ENCODE data around the gene PRMT7.
"Not testable (repeated sequence)": the region's sequence is repeated elsewhere in the genome, so short reads cannot be mapped to it uniquely, and the experiment has no call there.

The PRMT7 gene

DNA sequence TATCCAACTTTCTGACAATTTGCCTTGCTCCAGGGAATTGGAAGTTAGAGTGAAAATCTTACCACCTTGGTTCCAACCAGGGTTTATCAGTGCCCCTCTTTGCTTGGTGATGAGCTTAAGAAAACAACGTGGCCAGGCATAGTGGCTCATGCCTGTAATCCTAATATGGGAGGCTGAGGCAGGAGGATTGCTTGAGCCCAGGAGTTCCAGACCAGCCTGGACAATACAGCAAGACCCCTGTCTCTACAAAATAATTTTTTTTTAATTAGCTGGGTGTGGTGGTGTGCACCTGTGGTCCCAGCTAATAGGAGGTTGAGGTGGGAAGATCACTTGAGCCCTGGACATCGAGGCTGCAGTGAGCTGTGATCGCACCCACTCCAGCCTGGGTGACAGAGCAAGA, 25.1 kb upstream of the PRMT7 start:
- Mint-ChIP-seq H3K27me3 (ENCODE audit: low read depth, poor library complexity) (peaks cover 6% of the 10 kb centered on the region), H3K4me3 (no peak overlapping the region), H3K9me3 (no peaks in the 10 kb centered on the region), H3K27ac (no peak overlapping the region), H3K36me3 (ENCODE audit: low read depth) (peaks cover 18% of the 10 kb centered on the region), H3K4me1 (peaks cover 53% of the 10 kb centered on the region)
- no peak for DNase-seq
- TF ChIP-seq, protein P1, sequence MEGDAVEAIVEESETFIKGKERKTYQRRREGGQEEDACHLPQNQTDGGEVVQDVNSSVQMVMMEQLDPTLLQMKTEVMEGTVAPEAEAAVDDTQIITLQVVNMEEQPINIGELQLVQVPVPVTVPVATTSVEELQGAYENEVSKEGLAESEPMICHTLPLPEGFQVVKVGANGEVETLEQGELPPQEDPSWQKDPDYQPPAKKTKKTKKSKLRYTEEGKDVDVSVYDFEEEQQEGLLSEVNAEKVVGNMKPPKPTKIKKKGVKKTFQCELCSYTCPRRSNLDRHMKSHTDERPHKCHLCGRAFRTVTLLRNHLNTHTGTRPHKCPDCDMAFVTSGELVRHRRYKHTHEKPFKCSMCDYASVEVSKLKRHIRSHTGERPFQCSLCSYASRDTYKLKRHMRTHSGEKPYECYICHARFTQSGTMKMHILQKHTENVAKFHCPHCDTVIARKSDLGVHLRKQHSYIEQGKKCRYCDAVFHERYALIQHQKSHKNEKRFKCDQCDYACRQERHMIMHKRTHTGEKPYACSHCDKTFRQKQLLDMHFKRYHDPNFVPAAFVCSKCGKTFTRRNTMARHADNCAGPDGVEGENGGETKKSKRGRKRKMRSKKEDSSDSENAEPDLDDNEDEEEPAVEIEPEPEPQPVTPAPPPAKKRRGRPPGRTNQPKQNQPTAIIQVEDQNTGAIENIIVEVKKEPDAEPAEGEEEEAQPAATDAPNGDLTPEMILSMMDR (IDR thresholded peaks at IDR 0.05) = no peak

- Mint-ChIP-seq H3K4me3 (no peak overlapping the region), H3K4me1 (peaks cover 45% of the 10 kb centered on the region), H3K36me3 (ENCODE audit: low read depth) (peaks cover 25% of the 10 kb centered on the region), H3K27ac (peak overlapping the region; percentile 77), H3K9me3 (no peaks in the 10 kb centered on the region), H3K27me3 (ENCODE audit: low read depth, poor library complexity) (peaks cover 6% of the 10 kb centered on the region)
- TF ChIP-seq, protein P1 (IDR thresholded peaks at IDR 0.05) = no peak
- DNase-seq = no peak
Measured at GRCh38 chr16:68286153-68287074, 24.4 kb upstream of the PRMT7 start.

DNA sequence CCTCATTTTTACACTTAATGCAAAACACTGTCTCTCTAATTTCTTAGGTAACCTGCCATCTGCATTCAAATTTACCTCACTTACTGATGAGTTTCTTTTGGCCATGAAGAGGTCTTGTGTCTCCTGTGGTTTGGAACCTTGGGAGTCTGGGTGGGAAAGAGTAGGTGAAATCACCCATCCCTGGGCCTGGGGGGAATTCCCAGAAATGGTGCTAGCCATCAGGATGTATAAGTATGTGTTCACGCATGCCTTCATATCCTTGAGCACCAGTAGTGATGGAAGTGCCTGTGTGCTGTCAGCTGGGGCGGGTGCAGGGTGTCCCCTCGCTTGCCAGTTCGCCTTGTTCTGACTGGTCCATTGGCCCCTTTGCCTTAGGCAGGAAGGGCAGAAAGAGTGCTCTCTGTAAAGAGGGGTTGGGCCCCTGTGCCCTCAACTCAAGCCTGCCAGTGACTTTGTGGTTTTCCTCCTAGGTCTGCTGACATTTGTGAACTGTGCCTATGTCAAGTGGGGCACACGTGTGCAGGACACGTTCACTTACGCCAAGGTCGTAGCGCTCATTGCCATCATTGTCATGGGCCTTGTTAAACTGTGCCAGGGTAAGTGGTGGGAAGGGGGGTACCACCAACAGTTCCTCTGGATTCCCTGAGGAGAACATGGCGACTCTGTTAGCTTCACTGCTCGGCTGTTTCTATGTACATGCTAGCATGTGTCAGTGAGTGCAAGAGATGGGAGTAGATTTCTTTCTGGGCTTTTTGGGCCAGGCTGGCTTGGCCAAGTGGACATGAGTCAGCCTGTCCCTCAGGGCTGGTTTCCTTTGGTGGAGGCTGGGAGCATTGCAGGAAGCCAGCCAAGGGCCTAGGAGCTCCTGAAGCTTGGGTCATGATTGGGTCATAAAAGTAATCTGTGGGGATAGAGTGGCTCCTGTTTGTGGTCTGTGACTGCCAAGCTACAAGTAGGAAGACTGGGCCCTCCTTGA, 23.3 kb upstream of the PRMT7 start:
- no peak for DNase-seq
- Mint-ChIP-seq H3K9me3 (no peaks in the 10 kb centered on the region), H3K36me3 (ENCODE audit: low read depth) (peaks cover 32% of the 10 kb centered on the region), H3K4me1 (peaks cover 34% of the 10 kb centered on the region), H3K4me3 (no peak overlapping the region), H3K27ac (no peak overlapping the region), H3K27me3 (ENCODE audit: low read depth, poor library complexity) (peaks cover 6% of the 10 kb centered on the region)
- TF ChIP-seq, protein P1 (IDR thresholded peaks at IDR 0.05) = no peak

- Mint-ChIP-seq H3K36me3 (ENCODE audit: low read depth) (peaks cover 36% of the 10 kb centered on the region), H3K9me3 (no peaks in the 10 kb centered on the region), H3K27ac (no peak overlapping the region), H3K4me1 (peaks cover 27% of the 10 kb centered on the region), H3K4me3 (no peak overlapping the region), H3K27me3 (ENCODE audit: low read depth, poor library complexity) (peaks cover 6% of the 10 kb centered on the region)
- no peak for DNase-seq
- TF ChIP-seq, protein P1 (IDR thresholded peaks at IDR 0.05) = no peak
Measured at GRCh38 chr16:68288252-68288650, 22.6 kb upstream of the PRMT7 start.

DNA sequence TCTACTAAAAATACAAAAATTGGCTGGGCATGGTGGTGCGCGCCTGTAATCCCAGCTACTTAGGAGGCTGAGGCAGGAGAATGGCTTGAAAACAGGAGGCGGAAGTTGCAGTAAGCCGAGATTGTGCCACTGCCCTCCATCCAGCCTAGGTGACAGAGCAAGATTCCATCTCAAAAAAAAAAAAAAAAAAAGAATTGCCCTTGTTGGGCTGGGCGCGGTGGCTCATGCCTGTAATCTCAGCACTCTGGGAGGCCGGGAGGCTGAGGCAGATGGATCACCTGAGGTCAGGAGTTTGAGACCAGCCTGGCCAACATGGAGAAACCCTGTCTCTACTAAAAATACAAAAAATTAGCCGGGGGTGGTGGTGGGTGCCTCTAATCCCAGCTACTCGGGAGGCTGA, 22.0 kb upstream of the PRMT7 start:
- H3K9me3 Mint-ChIP-seq; H3K27ac Mint-ChIP-seq; H3K27me3 Mint-ChIP-seq (ENCODE audit: low read depth, poor library complexity); DNase-seq; H3K4me3 Mint-ChIP-seq: not testable (repeated sequence)
- Mint-ChIP-seq H3K36me3 (ENCODE audit: low read depth) (peaks cover 36% of the 10 kb centered on the region), H3K4me1 (peaks cover 22% of the 10 kb centered on the region)

DNA sequence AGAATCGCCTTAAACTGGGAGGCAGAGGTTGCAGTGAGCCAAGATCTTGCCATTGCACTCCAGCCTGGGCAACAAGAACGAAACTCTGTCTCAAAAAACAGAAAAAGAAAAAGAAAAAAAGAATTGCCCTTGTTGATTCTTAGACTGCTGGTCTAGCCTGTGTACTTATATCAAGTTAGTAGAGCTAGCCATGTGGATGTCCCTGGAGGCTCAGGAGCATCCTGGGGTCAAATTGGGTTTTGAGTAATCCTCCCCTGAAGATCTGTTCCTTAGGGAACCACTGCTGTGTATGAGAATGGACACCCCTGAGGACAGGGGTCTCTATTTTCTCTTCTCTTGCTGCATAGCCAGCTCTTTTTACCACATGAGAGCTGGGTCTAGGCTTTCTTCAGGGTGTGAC, 21.6 kb upstream of the PRMT7 start:
- Mint-ChIP-seq H3K27ac (no peak overlapping the region), H3K4me1 (peaks cover 18% of the 10 kb centered on the region), H3K4me3 (no peak overlapping the region), H3K27me3 (ENCODE audit: low read depth, poor library complexity) (peaks cover 6% of the 10 kb centered on the region), H3K36me3 (ENCODE audit: low read depth) (peaks cover 37% of the 10 kb centered on the region), H3K9me3 (no peaks in the 10 kb centered on the region)
- TF ChIP-seq, protein P1 (IDR thresholded peaks at IDR 0.05) = no peak
- DNase-seq = no peak

Measured in nephron progenitor cell (in vitro differentiated cells).